ENCODE results near the gene APOC1. TPM values are rescaled to one million over a fixed set of nuclear protein-coding genes. Genes with fewer than 3 reads are reported as not detected.
"Not testable (repeated sequence)": the region's sequence is repeated elsewhere in the genome, so short reads cannot be mapped to it uniquely, and the experiment has no call there.

Gene APOC1
- not detected in 2 replicates for total RNA-seq (2014; rRNA removed; shearing (Covaris generic); ENCODE audit: low replicate concordance)

- not testable (repeated sequence) for H3K27me3 ChIP-seq (ENCODE audit: low read length); H3K27ac ChIP-seq (ENCODE audit: low read length)
These were observed at the start of gene APOC1 for GRCh38 chr19:44914433-44915206. Gene APOC1 (plus strand): TSS chr19:44914608. CDS start chr19:44914892, 284 bp downstream.

GRCh38 chr19:44865196-44865767, 49.1 kb upstream of the APOC1 start:
- no peaks in the 10 kb centered on the region for H4K20me1 ChIP-seq (ENCODE audit: insufficient read depth, low read depth, low read length)
- H3K9me3 ChIP-seq (ENCODE audit: low read length), result no peaks in the 10 kb centered on the region
- no peak overlapping the region for H3K4me3 ChIP-seq (ENCODE audit: low read length)
- no peak overlapping the region for H2AFZ ChIP-seq (ENCODE audit: low read length)
- no peaks in the 10 kb centered on the region for H3K36me3 ChIP-seq (ENCODE audit: insufficient read depth, low read length)
- H3K79me2 ChIP-seq (ENCODE audit: low read length), result no peaks in the 10 kb centered on the region
- no peak overlapping the region for H3K27ac ChIP-seq (ENCODE audit: low read length)
- H3K27me3 ChIP-seq (ENCODE audit: low read length), result no peaks in the 10 kb centered on the region
- peaks cover 3% of the 10 kb centered on the region; the same call in 1 of the 2 replicates for H3K4me1 ChIP-seq (ENCODE audit: low read length)
- H3K4me2 ChIP-seq (ENCODE audit: low read depth, low read length, poor library complexity, severe bottlenecking), result no peak overlapping the region
- no peaks in the 10 kb centered on the region for H3K9me2 ChIP-seq (replicated peaks; ENCODE audit: insufficient read depth, low read length)
- DNase-seq, result no peak
- no peak overlapping the region for H3K9ac ChIP-seq (ENCODE audit: low read length)

More at GRCh38 chr19:44914433-44915206, at the start of gene APOC1:
- peak within 1 kb of the TSS; percentile 60 for H3K4me2 ChIP-seq (ENCODE audit: low read depth, low read length, poor library complexity, severe bottlenecking)
- H2AFZ ChIP-seq (ENCODE audit: low read length); H4K20me1 ChIP-seq (ENCODE audit: insufficient read depth, low read depth, low read length); H3K9me2 ChIP-seq (replicated peaks; ENCODE audit: insufficient read depth, low read length); H3K9me3 ChIP-seq (ENCODE audit: low read length); H3K79me2 ChIP-seq (ENCODE audit: low read length); H3K4me1 ChIP-seq (ENCODE audit: low read length); H3K36me3 ChIP-seq (ENCODE audit: insufficient read depth, low read length): not testable (repeated sequence)
- peak within 1 kb of the TSS; percentile 43; the same call in 1 of the 2 replicates for H3K4me3 ChIP-seq (ENCODE audit: low read length)
- peak; percentile 90 for DNase-seq
- peak within 1 kb of the TSS; percentile 41; the same call in 1 of the 2 replicates for H3K9ac ChIP-seq (ENCODE audit: low read length)

GRCh38 chr19:44866664-44867063, 47.7 kb upstream of the APOC1 start:
- no peak overlapping the region for H3K9ac ChIP-seq (ENCODE audit: low read length)

GRCh38 chr19:44867578-44867977, 46.8 kb upstream of the APOC1 start:
- H2AFZ ChIP-seq (ENCODE audit: low read length), result no peak overlapping the region
- H3K4me2 ChIP-seq (ENCODE audit: low read depth, low read length, poor library complexity, severe bottlenecking), result no peak overlapping the region
- no peak overlapping the region for H3K9ac ChIP-seq (ENCODE audit: low read length)
- H3K9me3 ChIP-seq (ENCODE audit: low read length), result no peaks in the 10 kb centered on the region
- H3K4me1 ChIP-seq (ENCODE audit: low read length), result no peaks in the 10 kb centered on the region
- no peaks in the 10 kb centered on the region for H4K20me1 ChIP-seq (ENCODE audit: insufficient read depth, low read depth, low read length)
- no peak for DNase-seq
- H3K36me3 ChIP-seq (ENCODE audit: insufficient read depth, low read length), result no peaks in the 10 kb centered on the region
- H3K27ac ChIP-seq (ENCODE audit: low read length), result no peak overlapping the region
- H3K79me2 ChIP-seq (ENCODE audit: low read length), result no peaks in the 10 kb centered on the region
- no peak overlapping the region for H3K4me3 ChIP-seq (ENCODE audit: low read length)
- no peaks in the 10 kb centered on the region for H3K9me2 ChIP-seq (replicated peaks; ENCODE audit: insufficient read depth, low read length)
- no peaks in the 10 kb centered on the region for H3K27me3 ChIP-seq (ENCODE audit: low read length)

More at GRCh38 chr19:44866664-44867063, 47.7 kb upstream of the APOC1 start:
- Histone ChIP-seq H4K20me1 (ENCODE audit: insufficient read depth, low read depth, low read length) (no peaks in the 10 kb centered on the region), H3K27me3 (ENCODE audit: low read length) (no peaks in the 10 kb centered on the region), H3K27ac (ENCODE audit: low read length) (no peak overlapping the region), H3K79me2 (ENCODE audit: low read length) (no peaks in the 10 kb centered on the region), H3K9me2 (replicated peaks; ENCODE audit: insufficient read depth, low read length) (no peaks in the 10 kb centered on the region), H3K4me1 (ENCODE audit: low read length) (no peaks in the 10 kb centered on the region), H3K36me3 (ENCODE audit: insufficient read depth, low read length) (no peaks in the 10 kb centered on the region), H2AFZ (ENCODE audit: low read length) (no peak overlapping the region), H3K9me3 (ENCODE audit: low read length) (no peaks in the 10 kb centered on the region), H3K4me2 (ENCODE audit: low read depth, low read length, poor library complexity, severe bottlenecking) (no peak overlapping the region), H3K4me3 (ENCODE audit: low read length) (no peak overlapping the region)
- DNase-seq, result no peak

GRCh38 chr19:44869733-44870470, 44.5 kb upstream of the APOC1 start:
- Histone ChIP-seq H2AFZ (ENCODE audit: low read length) (no peak overlapping the region), H3K9me2 (replicated peaks; ENCODE audit: insufficient read depth, low read length) (no peaks in the 10 kb centered on the region), H3K79me2 (ENCODE audit: low read length) (no peaks in the 10 kb centered on the region), H3K9me3 (ENCODE audit: low read length) (no peaks in the 10 kb centered on the region), H3K36me3 (ENCODE audit: insufficient read depth, low read length) (no peaks in the 10 kb centered on the region), H3K4me1 (ENCODE audit: low read length) (no peaks in the 10 kb centered on the region), H3K27ac (ENCODE audit: low read length) (no peak overlapping the region), H3K4me2 (ENCODE audit: low read depth, low read length, poor library complexity, severe bottlenecking) (no peak overlapping the region), H3K27me3 (ENCODE audit: low read length) (no peaks in the 10 kb centered on the region), H4K20me1 (ENCODE audit: insufficient read depth, low read depth, low read length) (no peaks in the 10 kb centered on the region), H3K4me3 (ENCODE audit: low read length) (no peak overlapping the region), H3K9ac (ENCODE audit: low read length) (no peak overlapping the region)
- no peak for DNase-seq

- Histone ChIP-seq H3K27ac (ENCODE audit: low read length) (no peak overlapping the region), H3K36me3 (ENCODE audit: insufficient read depth, low read length) (no peaks in the 10 kb centered on the region), H3K4me2 (ENCODE audit: low read depth, low read length, poor library complexity, severe bottlenecking) (no peak overlapping the region), H3K9ac (ENCODE audit: low read length) (no peak overlapping the region), H3K9me2 (replicated peaks; ENCODE audit: insufficient read depth, low read length) (no peaks in the 10 kb centered on the region), H3K4me1 (ENCODE audit: low read length) (no peaks in the 10 kb centered on the region), H3K79me2 (ENCODE audit: low read length) (no peaks in the 10 kb centered on the region), H3K4me3 (ENCODE audit: low read length) (no peak overlapping the region), H3K27me3 (ENCODE audit: low read length) (no peaks in the 10 kb centered on the region), H4K20me1 (ENCODE audit: insufficient read depth, low read depth, low read length) (no peaks in the 10 kb centered on the region), H2AFZ (ENCODE audit: low read length) (no peak overlapping the region), H3K9me3 (ENCODE audit: low read length) (no peaks in the 10 kb centered on the region)
- DNase-seq, result no peak
These were observed 42.6 kb upstream of the APOC1 start for GRCh38 chr19:44871809-44872208.

GRCh38 chr19:44872661-44873060, 41.7 kb upstream of the APOC1 start:
- no peak for DNase-seq
- Histone ChIP-seq H4K20me1 (ENCODE audit: insufficient read depth, low read depth, low read length) (no peaks in the 10 kb centered on the region), H3K9me3 (ENCODE audit: low read length) (no peaks in the 10 kb centered on the region), H3K27me3 (ENCODE audit: low read length) (no peaks in the 10 kb centered on the region), H3K4me2 (ENCODE audit: low read depth, low read length, poor library complexity, severe bottlenecking) (no peak overlapping the region), H3K4me1 (ENCODE audit: low read length) (no peaks in the 10 kb centered on the region), H2AFZ (ENCODE audit: low read length) (no peak overlapping the region), H3K36me3 (ENCODE audit: insufficient read depth, low read length) (no peaks in the 10 kb centered on the region), H3K9ac (ENCODE audit: low read length) (no peak overlapping the region), H3K27ac (ENCODE audit: low read length) (no peak overlapping the region), H3K9me2 (replicated peaks; ENCODE audit: insufficient read depth, low read length) (no peaks in the 10 kb centered on the region), H3K4me3 (ENCODE audit: low read length) (no peak overlapping the region), H3K79me2 (ENCODE audit: low read length) (no peaks in the 10 kb centered on the region)

GRCh38 chr19:44874317-44874716, 40.1 kb upstream of the APOC1 start:
- H3K36me3 ChIP-seq (ENCODE audit: insufficient read depth, low read length), result no peaks in the 10 kb centered on the region
- no peak for DNase-seq
- H3K4me3 ChIP-seq (ENCODE audit: low read length), result no peak overlapping the region
- no peaks in the 10 kb centered on the region for H4K20me1 ChIP-seq (ENCODE audit: insufficient read depth, low read depth, low read length)
- H2AFZ ChIP-seq (ENCODE audit: low read length), result no peak overlapping the region
- no peaks in the 10 kb centered on the region for H3K9me3 ChIP-seq (ENCODE audit: low read length)
- no peaks in the 10 kb centered on the region for H3K9me2 ChIP-seq (replicated peaks; ENCODE audit: insufficient read depth, low read length)
- no peak overlapping the region for H3K9ac ChIP-seq (ENCODE audit: low read length)
- no peaks in the 10 kb centered on the region for H3K4me1 ChIP-seq (ENCODE audit: low read length)
- no peaks in the 10 kb centered on the region for H3K79me2 ChIP-seq (ENCODE audit: low read length)
- H3K4me2 ChIP-seq (ENCODE audit: low read depth, low read length, poor library complexity, severe bottlenecking), result no peak overlapping the region
- H3K27ac ChIP-seq (ENCODE audit: low read length), result no peak overlapping the region
- no peaks in the 10 kb centered on the region for H3K27me3 ChIP-seq (ENCODE audit: low read length)
